Neural crest cell (in vitro differentiated cells): ENCODE data around the gene NPC1. TPM values are rescaled to one million over a fixed set of nuclear protein-coding genes. Genes with fewer than 3 reads are reported as not detected.

Experiments
- DNase-seq: peaks from one replicate; pipeline ENCODE4 v3.0.0; 2021; ENCODE audit warnings: low read depth, mixed read lengths, low spot score
- H3K27ac Mint-ChIP-seq: one replicate; pipeline ENCODE4 v1.8.0; 2021; ENCODE audit warnings: mild to moderate bottlenecking, mixed read lengths; ENCODE audit not compliant: unreplicated experiment
- H3K27me3 Mint-ChIP-seq: 2 replicates; pipeline ENCODE4 v1.8.0; 2021; ENCODE audit warnings: low read depth, mild to moderate bottlenecking, mixed read lengths
- H3K36me3 Mint-ChIP-seq: 2 replicates; pipeline ENCODE4 v1.8.0; 2021; ENCODE audit warnings: low read depth, mild to moderate bottlenecking, mixed read lengths
- H3K4me1 Mint-ChIP-seq: 2 replicates; pipeline ENCODE4 v1.8.0; 2021; ENCODE audit warnings: mixed read lengths
- H3K4me3 Mint-ChIP-seq: one replicate; pipeline ENCODE4 v1.8.0; 2021; ENCODE audit warnings: mild to moderate bottlenecking, mixed read lengths
- H3K9me3 Mint-ChIP-seq: 2 replicates; pipeline ENCODE4 v1.8.0; 2021; ENCODE audit warnings: mixed read lengths
- CTCF ChIP-seq: fragments of 200-600 bp; sonication (generic); conservative IDR thresholded peaks from 2 replicates; pipeline ENCODE4 v1.5.0; 2021; ENCODE audit warnings: antibody characterized with exemption, mild to moderate bottlenecking
- total RNA-seq: library from RNA; stranded (reverse); gene quantifications from 2 replicates; pipeline ENCODE4 v1.2.1, GENCODE V29; 2021

Gene NPC1
- total RNA-seq, 1 donor from 2014 or later = 62.7 TPM

GRCh38 chr18:23573626-23574431, 12.5 kb downstream of the NPC1 start:
- Mint-ChIP-seq H3K36me3 (peaks cover 18% of the 10 kb centered on the region), H3K9me3 (no peaks in the 10 kb centered on the region), H3K27me3 (no peaks in the 10 kb centered on the region), H3K27ac (no peak overlapping the region), H3K4me3 (no peak overlapping the region), H3K4me1 (peaks cover 21% of the 10 kb centered on the region)
- TF ChIP-seq CTCF = no peak
- DNase-seq = no peak

DNA sequence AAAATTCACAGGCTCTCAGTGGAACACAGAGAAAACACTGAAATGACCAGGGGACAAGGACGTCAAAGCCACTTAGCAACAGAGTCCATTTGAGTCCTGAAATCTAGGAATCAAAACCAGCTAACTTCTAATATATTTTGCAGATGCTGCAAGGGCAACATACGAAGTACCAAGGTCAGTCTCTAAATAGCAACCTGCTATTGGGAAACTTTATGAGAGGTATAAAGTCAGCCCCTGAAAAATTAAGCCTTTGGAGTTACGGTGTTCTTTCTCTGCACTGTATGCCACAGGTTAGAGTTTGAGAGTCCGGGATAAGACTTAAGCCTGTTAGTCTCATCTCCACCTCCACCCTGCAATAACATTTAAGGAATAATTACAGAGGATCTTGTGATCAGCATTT, 13.3 kb downstream of the NPC1 start:
- Mint-ChIP-seq H3K27ac (no peak overlapping the region), H3K9me3 (no peaks in the 10 kb centered on the region), H3K4me3 (no peak overlapping the region), H3K27me3 (no peaks in the 10 kb centered on the region), H3K36me3 (peaks cover 21% of the 10 kb centered on the region), H3K4me1 (peaks cover 16% of the 10 kb centered on the region)
- DNase-seq = no peak
- no peak for TF ChIP-seq CTCF

GRCh38 chr18:23572570-23572969, 13.7 kb downstream of the NPC1 start:
- DNase-seq = no peak
- no peaks in the 10 kb centered on the region for H3K27me3 Mint-ChIP-seq
- H3K4me1 Mint-ChIP-seq = peaks cover 16% of the 10 kb centered on the region
- peaks cover 22% of the 10 kb centered on the region for H3K36me3 Mint-ChIP-seq
- no peaks in the 10 kb centered on the region for H3K9me3 Mint-ChIP-seq
- no peak for TF ChIP-seq CTCF
- no peak overlapping the region for H3K27ac Mint-ChIP-seq
- H3K4me3 Mint-ChIP-seq = no peak overlapping the region

- Mint-ChIP-seq H3K4me3 (no peak overlapping the region), H3K4me1 (peaks cover 16% of the 10 kb centered on the region), H3K27ac (no peak overlapping the region), H3K36me3 (peaks cover 22% of the 10 kb centered on the region), H3K27me3 (no peaks in the 10 kb centered on the region), H3K9me3 (no peaks in the 10 kb centered on the region)
- TF ChIP-seq CTCF = no peak
- no peak for DNase-seq
Measured at GRCh38 chr18:23572012-23572411, 14.3 kb downstream of the NPC1 start.

DNA sequence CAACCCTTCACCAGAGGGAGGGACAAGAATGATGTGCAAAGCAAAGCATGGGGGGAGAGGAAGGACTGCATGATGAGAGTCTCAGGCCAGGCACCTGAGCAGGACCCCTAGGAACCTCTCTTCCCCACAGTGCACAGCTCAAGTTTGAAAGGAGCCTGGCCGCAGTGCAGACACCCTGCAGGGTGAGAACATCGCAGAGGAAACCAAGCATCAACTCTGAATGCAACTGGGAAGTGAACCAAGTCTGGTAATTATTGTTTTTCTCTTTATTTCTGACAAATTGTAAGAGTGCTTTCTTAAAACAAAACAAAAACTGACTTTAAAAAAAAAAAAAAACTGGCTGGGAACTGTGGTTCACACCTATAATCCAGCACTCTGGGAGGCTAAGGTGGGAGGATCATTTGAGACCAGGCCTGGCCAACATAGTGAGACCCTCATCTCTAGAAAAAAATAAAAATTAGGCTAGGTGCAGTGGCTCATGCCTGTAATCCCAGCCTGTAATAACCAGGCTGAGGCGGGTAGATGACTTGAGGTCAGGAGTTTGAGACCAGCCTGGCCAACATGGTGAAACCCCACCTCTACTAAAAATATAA, 15.3 kb downstream of the NPC1 start:
- peaks cover 12% of the 10 kb centered on the region for H3K4me1 Mint-ChIP-seq
- TF ChIP-seq CTCF = no peak
- no peak overlapping the region for H3K27ac Mint-ChIP-seq
- H3K4me3 Mint-ChIP-seq = no peak overlapping the region
- H3K9me3 Mint-ChIP-seq = no peaks in the 10 kb centered on the region
- no peaks in the 10 kb centered on the region for H3K27me3 Mint-ChIP-seq
- H3K36me3 Mint-ChIP-seq = peaks cover 20% of the 10 kb centered on the region
- DNase-seq = no peak
